OCI-LY3 (cell line): ENCODE measurements around the gene SLC9A7.
A peak's percentile ranks its signal among the peaks of the same experiment; 100 is the strongest.

Experiments used
- H2AFZ ChIP-seq: fragments of 200-600, 300-600 bp; shearing (Covaris generic); 2 replicates; pipeline ENCODE4 v1.6.0; 2014; ENCODE audit warnings: antibody characterized with exemption, low read depth, low read length
- H3K27ac ChIP-seq: fragments of 200-600, 300-600 bp; sonication (generic); 2 replicates; pipeline ENCODE4 v1.5.1; 2014; ENCODE audit warnings: mild to moderate bottlenecking, low read length, moderate library complexity, mixed read lengths
- H3K27me3 ChIP-seq: fragments of 200-600, 300-600 bp; sonication (generic); 2 replicates; pipeline ENCODE4 v1.6.1; 2014; ENCODE audit warnings: low read depth, low read length, mixed read lengths
- H3K36me3 ChIP-seq: fragments of 200-600, 300-600 bp; sonication (generic); replicated peaks from 2 replicates; pipeline ENCODE3; 2014; ENCODE audit warnings: low read depth, low read length, mixed read lengths
- H3K4me1 ChIP-seq: fragments of 300-600, 200-600 bp; sonication (generic); 2 replicates; pipeline ENCODE4 v1.6.1; 2014; ENCODE audit warnings: low read length, mixed read lengths
- H3K4me2 ChIP-seq: fragments of 200-600, 300-600 bp; sonication (generic); 2 replicates; pipeline ENCODE4 v1.6.1; 2014; ENCODE audit warnings: low read length, mixed read lengths
- H3K4me3 ChIP-seq: fragments of 300-600, 200-600 bp; sonication (generic); 2 replicates; pipeline ENCODE4 v1.5.1; 2014; ENCODE audit warnings: antibody characterized with exemption, mild to moderate bottlenecking, low read length, moderate library complexity
- H3K79me2 ChIP-seq: fragments of 300-600, 200-600 bp; shearing (Covaris generic); 2 replicates; pipeline ENCODE4 v1.6.1; 2014; ENCODE audit warnings: mild to moderate bottlenecking, low read length, mixed read lengths
- H3K9ac ChIP-seq: fragments of 300-600, 200-600 bp; shearing (Covaris generic); 2 replicates; pipeline ENCODE4 v1.6.0; 2014; ENCODE audit warnings: mild to moderate bottlenecking, low read length, moderate library complexity
- H3K9me3 ChIP-seq: fragments of 200-600, 300-600 bp; shearing (Covaris generic); 2 replicates; pipeline ENCODE4 v1.6.1; 2014; ENCODE audit warnings: low read length, mixed read lengths; ENCODE audit not compliant: insufficient read depth
- H4K20me1 ChIP-seq: fragments of 200-600, 300-600 bp; sonication (generic); 2 replicates; pipeline ENCODE4 v1.6.1; 2016; ENCODE audit warnings: low read length, mixed read lengths; ENCODE audit not compliant: insufficient read depth
- CTCF ChIP-seq: fragments of 200-600, 300-600 bp; sonication (generic); IDR thresholded peaks from 2 replicates; pipeline ENCODE4 v1.5.1; 2014; ENCODE audit warnings: antibody characterized with exemption, low read length, low read depth
- EZH2phosphoT487 ChIP-seq: fragments of 200-600 bp; shearing (Covaris generic); IDR thresholded peaks from 2 replicates; pipeline ENCODE4 v1.6.1; 2018; ENCODE audit warnings: antibody characterized with exemption, mixed run types, low read depth

Gene SLC9A7

DNA sequence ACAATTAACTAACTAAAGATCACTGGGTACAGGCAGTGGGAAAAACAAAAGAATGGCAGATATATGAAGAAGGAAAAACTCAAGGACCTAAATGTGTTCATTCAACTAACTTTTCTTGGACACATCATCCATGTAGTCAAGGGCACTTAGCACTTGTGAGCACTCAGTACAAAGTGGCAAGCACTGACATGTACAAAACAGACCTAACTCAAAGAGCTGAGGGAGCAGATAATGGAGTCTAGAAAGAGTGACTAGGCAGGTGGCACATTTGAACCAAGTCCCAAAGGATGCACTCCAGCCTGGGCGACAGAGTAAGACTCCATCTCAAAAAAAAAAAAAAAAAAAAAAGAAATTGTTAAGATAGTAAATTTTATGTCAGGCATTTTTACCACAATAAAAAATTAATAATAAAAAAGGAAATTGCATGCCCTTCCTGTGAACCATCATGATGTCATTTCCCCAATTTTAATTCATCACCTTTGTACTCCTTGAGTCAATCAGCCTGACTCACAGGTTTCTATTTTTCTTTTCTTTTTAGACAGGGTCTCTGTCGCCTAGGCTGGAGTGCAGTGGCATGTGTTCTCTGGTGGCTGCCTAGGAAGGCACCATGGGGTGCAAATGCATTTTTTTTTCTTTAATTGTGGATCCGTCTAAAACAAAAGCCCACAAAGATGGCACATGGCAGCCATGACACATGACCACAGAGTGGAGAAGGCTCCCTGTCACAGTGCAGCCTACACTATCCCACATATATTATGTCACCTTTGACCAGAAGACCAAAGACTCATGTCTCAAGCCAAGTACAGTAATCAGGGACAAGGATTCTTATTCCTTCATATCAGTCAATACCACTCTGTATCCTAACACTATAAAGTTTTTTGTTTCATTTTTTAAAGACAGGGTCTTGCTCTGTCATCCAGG is 93.4 kb downstream of the SLC9A7 start:
- H3K4me3 ChIP-seq: no peak overlapping the region
- no peaks in the 10 kb centered on the region for H3K4me1 ChIP-seq
- TF ChIP-seq CTCF (no peak), EZH2phosphoT487 (no peak)
- peaks cover 2% of the 10 kb centered on the region for H3K36me3 ChIP-seq
- no peak overlapping the region for H2AFZ ChIP-seq
- no peaks in the 10 kb centered on the region for H3K27me3 ChIP-seq
- no peak overlapping the region for H3K4me2 ChIP-seq
- no peak overlapping the region for H3K27ac ChIP-seq
- H3K9ac ChIP-seq: no peak overlapping the region
- no peaks in the 10 kb centered on the region for H3K9me3 ChIP-seq
- H4K20me1 ChIP-seq: no peaks in the 10 kb centered on the region
- H3K79me2 ChIP-seq: no peaks in the 10 kb centered on the region

DNA sequence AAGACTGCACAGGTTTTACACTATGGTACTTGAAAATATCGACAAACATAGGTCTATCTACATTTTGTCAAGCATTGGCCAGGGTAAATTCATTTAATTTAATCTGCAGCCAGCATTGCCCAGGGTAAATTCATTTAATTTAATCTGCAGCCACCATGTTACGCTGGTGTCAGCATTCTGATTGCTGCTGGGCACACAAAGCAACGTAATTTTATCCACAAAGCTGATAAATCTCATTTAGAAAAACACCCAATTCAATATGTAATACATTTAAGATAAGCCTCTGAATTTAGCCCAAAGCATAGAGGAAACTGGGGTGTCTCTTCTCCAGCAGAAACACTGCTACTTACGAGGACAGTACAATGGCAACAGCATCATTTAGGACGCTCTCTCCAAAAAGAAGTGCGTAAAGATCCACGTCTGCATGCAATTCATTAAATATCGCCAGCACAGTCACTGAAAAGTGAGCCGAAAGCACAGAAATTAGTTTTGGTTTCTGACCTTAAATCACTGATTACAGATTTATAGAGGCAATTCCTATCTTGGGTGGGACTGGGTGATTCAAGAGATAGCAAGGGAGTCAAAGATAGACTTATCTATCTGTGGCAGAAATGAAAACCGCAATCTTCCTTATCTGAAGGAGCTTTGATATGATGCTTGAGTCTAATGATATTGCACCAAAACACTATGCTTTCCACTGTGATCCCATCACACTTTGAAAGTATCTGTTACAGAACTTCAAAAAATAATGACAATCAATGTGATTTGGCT is 96.5 kb downstream of the SLC9A7 start:
- no peaks in the 10 kb centered on the region for H3K27me3 ChIP-seq
- no peak overlapping the region for H2AFZ ChIP-seq
- H3K36me3 ChIP-seq: peaks cover 2% of the 10 kb centered on the region
- H3K4me1 ChIP-seq: no peaks in the 10 kb centered on the region
- TF ChIP-seq CTCF (no peak), EZH2phosphoT487 (no peak)
- no peak overlapping the region for H3K27ac ChIP-seq
- no peak overlapping the region for H3K4me3 ChIP-seq
- no peaks in the 10 kb centered on the region for H4K20me1 ChIP-seq
- H3K9ac ChIP-seq: no peak overlapping the region
- no peak overlapping the region for H3K4me2 ChIP-seq
- H3K9me3 ChIP-seq: no peaks in the 10 kb centered on the region
- H3K79me2 ChIP-seq: no peaks in the 10 kb centered on the region

GRCh38 chrX:46653482-46653881 is 105.4 kb downstream of the SLC9A7 start:
- peaks cover 51% of the 10 kb centered on the region for H3K4me1 ChIP-seq
- no peaks in the 10 kb centered on the region for H3K27me3 ChIP-seq
- no peaks in the 10 kb centered on the region for H3K9me3 ChIP-seq
- no peak overlapping the region for H3K9ac ChIP-seq
- H2AFZ ChIP-seq: no peak overlapping the region
- H3K36me3 ChIP-seq: peaks cover under 1% of the 10 kb centered on the region
- H3K79me2 ChIP-seq: no peaks in the 10 kb centered on the region
- TF ChIP-seq CTCF (peak; percentile 60), EZH2phosphoT487 (no peak)
- peak overlapping the region; percentile 32; the same call in 1 of the 2 replicates for H3K27ac ChIP-seq
- peak overlapping the region; percentile 47; the same call in 1 of the 2 replicates for H3K4me3 ChIP-seq
- peaks cover 2% of the 10 kb centered on the region; the same call in 1 of the 2 replicates for H4K20me1 ChIP-seq
- peak overlapping the region; percentile 64 for H3K4me2 ChIP-seq
